Activated naive CD8-positive, alpha-beta T cell treated with anti-CD3 and anti-CD28 coated beads, Interleukin-2, amount 50 U/mL, for 16 hours (primary cell): Measurements from ENCODE around the gene TENT4B.
A peak's percentile ranks its signal among the peaks of the same experiment; 100 is the strongest.
"Not testable (repeated sequence)": the region's sequence is repeated elsewhere in the genome, so short reads cannot be mapped to it uniquely, and the experiment has no call there.

Source experiments
- DNase-seq: peaks from one replicate; pipeline ENCODE4 v3.0.0-alpha.2; 2020; ENCODE audit warnings: low read depth, low spot score

TENT4B gene

GRCh38 chr16:50229149-50229726, 76.1 kb downstream of the TENT4B start:
- DNase-seq = no peak

GRCh38 chr16:50234771-50235556, 81.9 kb downstream of the TENT4B start:
- no peak for DNase-seq

GRCh38 chr16:50235581-50235980, 82.5 kb downstream of the TENT4B start:
- DNase-seq = no peak

- DNase-seq = no peak
Observed at GRCh38 chr16:50238314-50238713, 85.2 kb downstream of the TENT4B start.

- DNase-seq = no peak
Observed at GRCh38 chr16:50238868-50239301, 85.8 kb downstream of the TENT4B start.

- not testable (repeated sequence) for DNase-seq
Observed at GRCh38 chr16:50243024-50243423, 89.9 kb downstream of the TENT4B start.

GRCh38 chr16:50244140-50244503, 91.0 kb downstream of the TENT4B start:
- DNase-seq = no peak

GRCh38 chr16:50244504-50245416, 91.7 kb downstream of the TENT4B start:
- no peak for DNase-seq

GRCh38 chr16:50245417-50246298, 92.6 kb downstream of the TENT4B start:
- DNase-seq = peak; percentile 54

GRCh38 chr16:50246299-50247122, 93.4 kb downstream of the TENT4B start:
- no peak for DNase-seq

GRCh38 chr16:50247123-50247905, 94.2 kb downstream of the TENT4B start:
- DNase-seq = no peak

- DNase-seq = no peak
Observed at GRCh38 chr16:50247906-50248608, 95.0 kb downstream of the TENT4B start.

- DNase-seq = no peak
Observed at GRCh38 chr16:50248845-50249244, 95.7 kb downstream of the TENT4B start.

GRCh38 chr16:50251375-50252081, 98.4 kb downstream of the TENT4B start:
- no peak for DNase-seq

- no peak for DNase-seq
Observed at GRCh38 chr16:50252082-50252611, 99.0 kb downstream of the TENT4B start.

- no peak for DNase-seq
Observed at GRCh38 chr16:50252874-50253513, 99.9 kb downstream of the TENT4B start.

GRCh38 chr16:50253514-50253910, 100.4 kb downstream of the TENT4B start:
- no peak for DNase-seq

- DNase-seq = no peak
Observed at GRCh38 chr16:50254072-50254471, 101.0 kb downstream of the TENT4B start.
